Measurements from ENCODE around the gene TFDP1.
A peak's percentile ranks its signal among the peaks of the same experiment; 100 is the strongest.
"Not testable (repeated sequence)": the region's sequence is repeated elsewhere in the genome, so short reads cannot be mapped to it uniquely, and the experiment has no call there.

TFDP1 gene

DNA sequence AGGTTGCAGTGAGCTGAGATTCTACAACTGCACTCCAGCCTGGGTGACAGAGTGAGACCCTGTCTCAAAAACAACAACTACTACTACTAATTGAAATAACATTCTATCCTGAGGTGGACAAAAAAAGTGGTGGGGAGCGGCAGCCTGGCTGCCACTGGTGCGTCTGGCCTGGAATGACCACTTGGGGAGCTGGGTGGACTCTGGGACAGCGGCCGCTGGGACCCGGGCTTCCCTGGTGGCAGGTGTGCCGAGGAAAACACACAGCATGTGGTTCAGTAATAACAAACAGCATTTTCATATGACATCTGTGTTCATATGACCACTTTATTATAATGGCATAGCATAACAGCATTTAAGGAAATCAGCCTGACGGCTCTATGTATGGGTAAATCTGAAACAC lies 33.9 kb downstream of the TFDP1 start:
- no peak for DNase-seq (ENCODE audit: low spot score)

DNA sequence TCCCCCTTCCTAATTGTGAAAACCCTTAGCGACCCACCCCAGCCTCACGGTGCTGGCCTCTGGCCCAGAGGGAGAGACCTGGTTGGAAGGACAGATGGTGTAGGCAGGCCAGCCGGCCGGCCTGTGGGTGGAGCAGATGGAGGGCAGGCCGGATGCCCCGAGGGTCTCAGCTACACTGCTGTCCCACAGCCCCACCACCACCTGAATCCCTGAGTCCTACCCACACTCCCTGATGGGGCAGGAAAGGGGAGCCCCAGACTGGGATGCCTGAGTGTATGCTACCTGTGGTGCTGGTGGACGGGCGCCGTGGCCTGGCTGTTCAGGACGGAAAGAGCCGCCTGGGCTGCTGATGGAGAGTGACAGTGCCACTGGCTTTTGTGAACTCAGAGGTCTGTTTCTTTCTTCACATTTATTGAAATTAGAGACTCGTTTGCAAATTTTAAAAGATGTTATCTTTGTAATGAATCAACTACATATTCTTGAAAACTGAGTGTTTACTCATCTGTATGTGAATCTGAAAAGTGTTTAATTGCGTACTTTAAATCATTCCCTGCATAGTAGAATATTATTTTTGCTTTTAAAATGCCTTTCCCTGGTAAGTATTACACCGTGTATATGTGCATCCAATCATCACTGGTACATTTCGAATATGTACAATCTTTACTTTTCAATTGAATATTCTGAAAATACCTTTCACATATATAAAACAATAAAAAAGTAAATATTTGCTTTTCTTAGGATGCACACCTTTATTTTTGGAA lies 35.7 kb downstream of the TFDP1 start:
- DNase-seq (ENCODE audit: low spot score): no peak

DNA sequence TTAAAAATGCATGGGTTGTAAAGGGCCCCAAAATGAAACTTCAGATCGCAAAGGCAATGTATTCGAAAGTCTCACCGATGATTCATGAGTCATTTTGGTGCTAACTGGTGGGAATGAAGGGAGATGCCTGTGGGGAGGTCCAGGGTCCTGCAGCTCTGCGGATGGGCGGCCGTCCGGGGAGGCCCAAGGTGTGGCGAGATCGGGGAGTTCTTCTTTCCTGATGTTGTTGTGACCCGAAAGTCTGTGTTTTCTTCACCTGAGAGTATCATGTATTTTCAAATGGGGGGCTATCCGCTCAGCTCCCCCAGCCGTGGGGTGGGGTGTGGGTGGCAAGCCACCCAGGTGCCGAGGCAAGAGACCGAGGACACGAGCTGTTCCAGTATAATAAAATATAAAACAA lies 36.5 kb downstream of the TFDP1 start:
- DNase-seq (ENCODE audit: low spot score): no peak

DNA sequence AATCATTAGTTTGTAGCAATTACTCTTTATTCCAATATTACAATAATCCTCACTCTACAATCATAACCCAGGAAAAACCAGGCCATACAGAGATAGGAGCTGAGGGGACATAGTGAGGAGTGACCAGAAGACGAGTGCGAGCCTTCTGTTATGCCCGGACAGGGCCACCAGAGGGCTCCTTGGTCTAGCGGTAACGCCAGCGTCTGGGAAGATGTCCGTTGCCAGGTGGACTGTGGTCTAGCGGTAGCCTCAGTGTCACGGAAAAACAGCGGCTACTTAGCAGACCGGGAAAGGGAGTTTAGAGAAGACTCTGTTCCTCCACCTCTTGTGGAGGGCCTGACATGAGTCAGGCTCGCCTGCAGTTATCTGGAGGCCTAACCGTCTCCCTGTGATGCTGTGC lies 36.9 kb downstream of the TFDP1 start:
- not testable (repeated sequence) for DNase-seq (ENCODE audit: low spot score)

DNA sequence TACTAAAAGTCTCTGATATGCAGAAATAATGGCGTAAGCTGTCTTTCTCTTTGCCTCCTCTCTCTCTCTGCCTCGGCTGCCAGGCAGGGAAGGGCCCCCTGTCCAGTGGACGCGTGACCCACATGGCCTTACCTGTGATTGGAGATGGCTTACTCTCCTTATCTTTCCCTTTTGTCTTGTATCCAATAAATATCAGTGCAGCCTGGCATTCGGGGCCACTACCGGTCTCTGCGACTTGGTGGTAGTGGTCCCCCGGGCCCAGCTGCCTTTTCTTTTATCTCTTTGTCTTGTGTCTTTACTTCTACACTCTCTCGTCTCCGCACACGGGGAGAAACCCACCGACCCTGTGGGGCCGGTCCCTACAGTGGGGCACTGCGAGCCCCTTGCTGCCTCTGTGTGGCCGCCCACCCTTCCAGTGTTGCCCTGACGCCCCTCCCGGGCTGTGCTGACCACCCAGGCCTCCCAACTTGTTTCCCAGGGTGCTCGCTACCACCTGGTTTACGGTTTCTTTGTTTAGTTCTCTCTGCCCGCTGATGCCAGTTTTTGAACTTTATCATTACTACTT lies 37.5 kb downstream of the TFDP1 start:
- DNase-seq (ENCODE audit: low spot score): not testable (repeated sequence)

DNA sequence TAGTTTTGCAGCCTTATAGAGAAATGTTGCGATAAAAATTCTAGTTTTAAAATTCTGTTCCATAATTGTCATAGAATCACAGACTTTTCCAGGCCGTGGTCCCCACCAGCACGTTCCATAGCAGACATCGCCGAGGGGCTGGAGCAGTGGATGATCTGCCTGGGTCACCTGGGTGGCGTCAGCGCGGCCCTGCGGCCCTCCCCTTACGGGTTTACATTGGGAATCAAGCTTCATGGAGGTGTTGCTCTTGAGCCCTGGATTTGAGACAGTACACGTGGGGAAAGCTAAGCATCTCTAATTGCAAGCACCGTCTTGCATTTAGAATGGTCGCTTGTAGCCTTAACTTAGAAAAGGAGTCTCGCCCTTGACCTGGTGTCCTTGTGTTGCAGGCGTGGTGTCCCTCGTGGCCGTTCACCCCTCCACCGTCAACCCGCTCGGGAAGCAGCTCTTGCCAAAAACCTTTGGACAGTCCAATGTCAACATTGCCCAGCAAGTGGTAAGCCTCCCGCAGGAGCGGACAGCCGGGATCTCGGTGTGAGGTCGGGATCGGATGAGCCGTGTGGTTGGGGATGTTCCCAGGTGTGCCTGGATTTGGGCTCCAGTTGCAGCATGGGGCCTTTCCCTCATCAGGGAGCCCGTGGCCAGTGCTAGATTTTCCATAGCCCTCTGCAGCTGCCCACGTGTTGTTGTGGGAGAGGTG lies 38.4 kb downstream of the TFDP1 start:
- DNase-seq (ENCODE audit: low spot score): no peak

DNA sequence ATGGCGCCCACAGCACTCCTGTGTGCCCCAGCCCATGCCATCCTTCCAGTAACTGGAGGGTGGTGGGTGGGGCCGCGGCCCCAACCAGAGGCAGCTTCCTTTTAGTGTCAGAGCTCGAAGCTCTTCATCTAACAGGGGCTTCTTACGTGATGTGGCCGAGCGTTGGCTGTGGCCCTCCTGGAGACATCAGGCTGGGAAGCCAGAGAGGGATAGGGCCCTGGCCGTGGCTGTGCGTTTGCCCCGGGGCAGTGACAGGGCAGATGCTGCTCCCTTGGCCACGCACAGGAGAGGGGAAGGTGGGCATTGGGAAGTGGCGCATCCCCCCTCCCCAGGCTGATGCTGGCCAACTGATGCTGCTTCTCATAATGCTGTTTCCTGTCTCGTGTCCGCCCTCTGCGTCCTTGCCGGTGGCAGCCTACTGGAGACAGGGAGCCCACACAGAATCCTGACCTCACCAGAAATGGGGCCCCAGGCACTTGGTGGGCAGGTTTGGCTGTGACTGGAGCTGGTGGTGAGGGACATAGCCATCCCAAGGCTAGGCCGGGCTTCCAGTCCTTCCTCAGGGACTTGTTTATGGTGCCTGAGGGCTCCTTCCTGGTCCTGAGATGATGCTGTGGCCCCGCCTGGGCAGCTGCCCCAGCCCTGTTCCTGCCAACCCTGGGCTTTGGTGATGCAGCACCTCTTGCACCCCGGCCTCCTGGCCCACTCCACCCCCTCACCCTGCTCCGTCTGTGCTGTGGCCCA lies 39.1 kb downstream of the TFDP1 start:
- peak; percentile 29 for DNase-seq (ENCODE audit: low spot score)

DNA sequence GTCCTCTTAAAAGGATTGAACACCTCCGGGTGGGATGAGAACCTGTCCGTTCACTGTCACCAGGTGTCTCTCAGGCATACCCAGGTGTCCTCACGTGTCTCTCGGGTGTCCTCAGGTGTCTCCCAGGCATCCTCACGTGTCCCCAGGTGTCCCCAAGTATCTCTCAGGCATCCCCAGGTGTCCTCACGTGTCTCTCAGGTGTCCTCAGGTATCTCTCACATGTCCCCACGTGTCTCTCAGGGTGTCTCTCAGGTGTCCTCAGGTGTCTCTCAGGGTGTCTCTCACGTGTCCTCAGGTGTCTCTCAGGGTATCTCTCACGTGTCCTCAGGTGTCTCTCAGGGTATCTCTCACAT lies 39.7 kb downstream of the TFDP1 start:
- no peak for DNase-seq (ENCODE audit: low spot score)

DNA sequence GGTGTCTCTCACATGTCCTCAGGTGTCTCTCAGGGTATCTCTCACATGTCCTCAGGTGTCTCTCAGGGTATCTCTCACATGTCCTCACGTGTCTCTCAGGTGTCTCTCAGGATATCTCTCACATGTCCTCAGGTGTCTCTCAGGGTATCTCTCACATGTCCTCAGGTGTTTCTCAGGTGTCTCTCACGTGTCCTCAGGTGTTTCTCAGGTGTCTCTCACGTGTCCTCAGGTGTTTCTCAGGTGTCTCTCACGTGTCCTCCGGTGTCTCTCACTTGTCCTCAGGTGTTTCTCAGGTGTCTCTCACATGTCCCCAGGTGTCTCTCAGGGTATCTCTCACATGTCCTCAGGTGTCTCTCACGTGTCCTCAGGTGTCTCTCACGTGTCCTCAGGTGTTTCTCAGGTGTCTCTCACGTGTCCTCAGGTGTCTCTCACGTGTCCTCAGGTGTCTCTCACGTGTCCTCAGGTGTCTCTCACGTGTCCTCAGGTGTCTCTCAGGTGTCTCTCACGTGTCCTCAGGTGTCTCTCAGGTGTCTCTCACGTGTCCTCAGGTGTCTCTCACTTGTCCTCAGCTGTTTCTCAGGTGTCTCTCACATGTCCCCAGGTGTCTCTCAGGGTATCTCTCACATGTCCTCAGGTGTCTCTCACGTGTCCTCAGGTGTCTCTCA lies 40.2 kb downstream of the TFDP1 start:
- DNase-seq (ENCODE audit: low spot score): not testable (repeated sequence)

DNA sequence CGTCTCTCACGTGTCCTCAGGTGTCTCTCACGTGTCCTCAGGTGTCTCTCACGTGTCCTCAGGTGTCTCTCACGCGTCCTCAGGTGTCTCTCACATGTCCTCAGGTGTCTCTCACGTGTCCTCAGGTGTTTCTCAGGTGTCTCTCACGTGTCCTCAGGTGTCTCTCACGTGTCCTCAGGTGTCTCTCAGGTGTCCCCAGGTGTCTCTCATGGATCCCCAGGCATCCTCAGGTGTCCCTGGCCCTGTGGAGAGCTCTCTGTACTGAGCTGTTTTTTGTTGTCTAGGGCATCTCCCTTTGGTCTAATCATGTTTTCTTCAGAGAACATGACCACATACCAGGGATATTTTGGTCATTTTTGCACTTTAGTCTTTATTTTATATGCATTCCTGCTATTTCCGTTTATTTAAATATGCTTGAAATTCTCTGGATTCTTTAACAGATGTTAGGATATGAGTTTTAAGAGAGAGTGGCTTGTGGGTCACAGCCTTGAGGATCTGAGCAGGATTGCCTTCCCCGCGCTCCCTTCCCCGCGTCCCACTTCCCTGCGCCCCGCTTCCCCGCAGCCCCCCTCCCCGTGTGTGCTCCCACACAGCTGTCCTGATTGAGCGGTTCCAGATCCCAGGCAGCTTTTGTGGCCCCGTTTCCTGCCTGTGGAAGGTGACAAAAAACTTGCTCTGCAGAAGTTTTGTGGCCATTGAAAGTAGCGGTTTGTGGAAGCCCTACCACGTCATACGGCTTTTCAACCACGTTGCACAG lies 41.6 kb downstream of the TFDP1 start:
- DNase-seq (ENCODE audit: low spot score): no peak

DNA sequence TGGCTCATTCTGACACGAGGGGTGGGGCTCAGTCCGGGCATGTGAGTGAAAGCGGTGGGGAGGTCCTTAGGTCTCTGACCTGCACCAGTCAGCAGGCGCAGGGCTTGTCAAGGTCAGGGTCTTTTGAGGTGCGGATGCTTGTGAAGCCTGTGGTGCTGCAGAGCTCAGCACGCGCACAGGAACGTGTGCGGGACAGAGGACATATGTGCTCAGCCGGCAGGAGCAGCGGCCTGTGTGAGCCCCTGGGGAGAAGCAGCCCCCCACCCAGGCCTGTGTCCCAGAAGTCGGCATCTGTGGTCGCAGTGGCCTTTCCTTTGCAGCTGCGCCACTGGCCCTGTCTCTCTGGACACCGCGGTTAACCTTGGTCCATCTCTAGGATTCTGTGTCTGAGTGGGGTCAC lies 42.6 kb downstream of the TFDP1 start:
- no peak for DNase-seq (ENCODE audit: low spot score)

DNA sequence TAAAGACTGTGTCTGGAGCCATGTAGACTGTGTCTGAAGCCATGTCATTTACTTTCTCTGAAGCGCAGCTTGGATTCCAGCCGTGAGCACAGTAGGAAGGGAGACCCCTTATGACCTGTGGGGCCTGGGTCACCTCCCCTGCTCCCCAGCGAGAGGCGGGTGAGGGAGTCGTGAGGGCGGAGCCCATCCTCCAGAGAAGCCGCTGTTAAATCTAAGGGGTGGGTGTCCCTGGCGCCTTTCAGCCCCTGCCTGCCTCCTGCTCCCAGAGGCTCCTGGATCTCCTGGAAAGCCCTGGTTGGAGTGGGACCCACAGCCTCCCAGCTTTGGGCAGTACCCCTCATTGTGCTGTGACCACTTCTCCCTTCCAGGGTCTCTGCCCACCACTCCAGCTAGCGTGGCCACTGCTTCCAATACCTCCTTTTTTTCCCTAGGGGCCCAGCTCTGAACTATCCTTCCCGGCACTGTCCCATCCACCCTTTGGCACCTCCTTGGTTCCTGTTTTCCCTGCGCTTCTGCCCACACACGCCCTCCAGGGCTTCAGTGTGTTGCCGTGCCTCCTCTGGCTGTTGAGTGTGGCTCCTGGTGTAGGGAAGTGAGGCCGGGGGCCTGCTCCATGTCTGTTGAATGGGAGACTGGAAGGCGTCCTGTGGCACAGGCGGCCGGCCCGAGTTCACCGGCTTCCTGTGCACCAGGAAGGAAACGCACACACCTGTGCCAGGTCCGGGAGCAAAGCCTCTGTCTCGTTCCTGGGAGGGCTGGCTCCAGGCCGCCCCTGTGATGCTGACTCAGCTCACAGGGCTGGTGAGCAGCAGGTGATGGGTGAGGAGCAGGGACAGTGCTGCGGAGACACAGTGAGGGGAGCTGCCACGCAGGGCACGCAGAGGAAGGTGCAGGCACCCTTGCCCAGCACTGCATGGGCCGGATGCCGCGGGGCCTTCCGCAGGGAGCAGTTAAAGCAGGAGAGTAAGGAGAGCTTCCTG lies 44.0 kb downstream of the TFDP1 start:
- DNase-seq (ENCODE audit: low spot score): no peak

DNA sequence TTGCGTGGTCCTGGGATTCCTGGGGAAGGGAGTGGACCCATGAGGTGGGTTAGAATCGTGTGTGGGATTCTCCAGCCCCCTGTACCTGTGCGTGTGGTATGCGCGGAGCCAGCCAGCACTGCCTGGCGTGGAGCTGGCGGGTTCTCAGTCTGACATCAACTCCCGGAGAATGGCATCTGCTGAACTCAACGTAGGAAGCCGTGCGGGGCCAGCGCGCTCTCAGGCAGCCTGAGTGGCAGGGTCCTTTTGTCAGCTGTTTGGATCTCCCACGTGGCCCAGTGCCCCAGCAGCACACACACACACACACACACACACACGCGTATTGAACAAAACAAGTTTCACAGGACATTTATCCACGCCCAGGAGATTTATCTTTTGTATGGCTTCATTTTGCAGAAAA lies 45.3 kb downstream of the TFDP1 start:
- DNase-seq (ENCODE audit: low spot score): no peak

DNA sequence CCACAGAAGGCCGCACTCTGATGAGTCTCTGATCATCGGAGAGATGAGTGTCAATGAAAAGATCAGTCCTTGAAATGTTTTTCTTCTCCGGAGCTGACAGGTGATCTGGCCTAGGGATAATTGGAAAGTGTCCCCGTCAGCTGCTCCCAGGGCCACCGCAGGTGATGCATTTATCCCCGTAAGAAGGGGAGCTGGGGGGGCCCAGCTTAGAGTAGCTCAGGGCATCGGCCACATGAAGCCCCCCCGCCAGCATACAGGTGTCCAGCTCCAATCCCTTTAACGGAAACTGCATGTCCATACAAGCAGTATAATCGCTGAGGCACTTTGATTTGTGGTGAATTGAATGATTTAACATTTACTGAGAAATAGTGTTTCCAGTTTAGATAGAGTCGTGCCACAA lies 45.7 kb downstream of the TFDP1 start:
- DNase-seq (ENCODE audit: low spot score): no peak

DNA sequence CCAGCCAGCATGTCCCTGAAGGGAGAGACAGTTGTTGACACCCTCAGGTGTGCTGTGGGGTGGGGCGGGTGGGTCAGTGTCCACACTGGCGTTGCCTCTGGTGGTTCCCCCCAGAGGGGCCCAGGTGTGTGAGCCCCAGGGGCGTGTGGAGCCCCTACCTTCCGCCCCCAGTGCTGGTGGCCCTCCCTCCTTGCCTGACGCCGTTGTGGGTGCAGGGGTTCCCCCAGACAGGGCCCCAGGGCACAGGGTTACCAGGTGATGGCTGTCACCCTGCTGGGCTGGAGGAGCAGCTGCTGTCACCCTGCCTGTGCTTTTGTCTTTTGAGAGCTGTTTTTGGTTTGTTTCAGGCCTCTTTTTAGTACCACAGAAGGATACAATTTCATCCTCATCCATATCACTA lies 46.3 kb downstream of the TFDP1 start:
- no peak for DNase-seq (ENCODE audit: low spot score)

DNA sequence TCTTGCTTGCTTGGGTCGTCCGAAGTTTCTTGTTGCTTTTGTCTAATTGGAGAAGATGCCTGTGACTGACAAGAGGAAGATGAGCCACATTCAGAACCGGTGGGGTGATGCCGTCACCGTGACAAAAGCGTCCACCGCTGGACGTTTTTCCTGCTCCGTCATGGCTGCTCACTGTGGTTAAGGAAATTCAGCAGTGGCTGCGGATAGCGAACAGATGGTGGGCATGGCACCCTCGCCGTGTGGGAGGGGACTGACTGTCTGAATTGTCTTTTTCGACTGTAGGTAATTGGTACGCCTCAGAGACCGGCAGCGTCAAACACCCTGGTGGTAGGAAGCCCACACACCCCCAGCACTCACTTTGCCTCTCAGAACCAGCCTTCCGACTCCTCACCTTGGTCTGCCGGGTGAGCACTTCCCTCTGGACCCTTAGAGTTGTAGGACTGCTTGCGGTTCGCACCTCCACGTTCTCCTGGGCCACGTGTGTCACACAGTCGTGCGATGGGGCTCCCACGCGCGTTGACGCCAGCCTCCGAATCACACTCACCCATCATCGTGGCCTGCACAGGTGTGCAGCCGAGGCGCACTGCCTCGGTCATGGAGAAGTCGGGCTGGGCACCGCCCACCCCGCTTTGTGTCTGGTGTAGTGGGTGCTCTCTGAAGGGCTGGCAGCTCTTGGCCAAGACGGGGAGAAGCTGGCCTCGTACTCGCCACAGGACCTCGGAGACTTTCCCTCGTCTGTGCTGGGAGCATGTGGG lies 47.0 kb downstream of the TFDP1 start:
- DNase-seq (ENCODE audit: low spot score): no peak

DNA sequence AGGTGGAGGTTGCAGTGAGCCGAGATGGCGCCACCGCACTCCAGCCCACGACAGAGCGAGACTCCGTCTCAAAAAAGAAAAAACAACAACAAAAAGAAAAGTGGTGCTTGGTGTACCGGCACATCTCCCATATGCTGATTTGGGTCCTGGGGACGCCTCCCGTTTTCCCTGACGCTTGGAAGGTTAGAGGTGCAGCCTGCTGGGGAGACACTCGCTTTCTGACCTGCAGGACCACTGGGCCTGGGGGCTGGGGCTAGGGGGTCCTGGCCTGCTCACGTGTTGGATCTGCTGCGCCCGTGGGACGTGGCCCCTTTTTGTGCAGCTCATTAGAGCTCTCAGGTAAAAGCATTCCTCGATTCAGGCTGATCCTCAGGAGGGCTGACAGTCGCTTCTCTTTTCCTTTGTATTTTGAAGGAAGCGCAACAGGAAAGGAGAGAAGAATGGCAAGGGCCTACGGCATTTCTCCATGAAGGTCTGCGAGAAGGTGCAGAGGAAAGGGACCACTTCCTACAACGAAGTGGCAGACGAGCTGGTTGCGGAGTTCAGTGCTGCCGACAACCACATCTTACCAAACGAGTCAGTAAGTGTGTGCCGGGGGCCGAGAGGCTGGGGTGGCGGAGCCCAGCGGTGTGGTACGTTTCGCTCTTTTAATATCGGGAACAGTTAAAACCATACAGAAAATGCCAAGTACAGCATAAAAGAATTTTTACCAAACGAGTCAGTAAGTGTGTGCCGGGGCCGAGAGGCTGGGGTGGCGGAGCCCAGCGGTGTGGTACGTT lies 48.3 kb downstream of the TFDP1 start:
- no peak for DNase-seq (ENCODE audit: low spot score)

DNA sequence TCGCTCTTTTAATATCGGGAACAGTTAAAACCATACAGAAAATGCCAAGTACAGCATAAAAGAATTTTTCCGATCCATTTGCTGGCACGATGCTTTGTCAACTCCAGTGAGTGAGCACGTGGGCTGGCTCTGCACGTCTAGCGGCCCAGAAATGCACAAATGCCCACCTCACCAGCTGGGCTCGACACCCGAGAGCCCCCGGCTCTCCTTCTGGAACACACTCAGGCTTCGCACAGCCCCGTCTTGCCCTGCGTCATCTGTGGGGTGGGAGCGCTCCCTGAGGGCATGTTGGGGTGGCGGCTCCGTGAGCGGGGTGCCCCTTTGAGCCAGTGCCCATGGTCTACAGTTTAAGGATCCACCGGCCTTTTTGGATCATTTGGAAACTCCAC lies 48.9 kb downstream of the TFDP1 start:
- no peak for DNase-seq (ENCODE audit: low spot score)
